KMS-11 (cell line): Measurements from ENCODE around the gene FADS3.

Experiments
- H2AFZ ChIP-seq: fragments of 200-600 bp; sonication (generic); 2 replicates; pipeline ENCODE4 v1.6.1; 2016; ENCODE audit warnings: antibody characterized with exemption, mixed run types, low read depth
- H3K27ac ChIP-seq: fragments of 200-600 bp; sonication (generic); 2 replicates; pipeline ENCODE4 v1.6.1; 2016; ENCODE audit warnings: mild to moderate bottlenecking, mixed run types
- H3K27me3 ChIP-seq: fragments of 200-600 bp; sonication (generic); 2 replicates; pipeline ENCODE4 v1.6.1; 2017; ENCODE audit warnings: mild to moderate bottlenecking, low read depth, mixed run types, moderate library complexity; ENCODE audit not compliant: insufficient read depth
- H3K36me3 ChIP-seq: fragments of 200-600 bp; sonication (generic); 2 replicates; pipeline ENCODE4 v1.6.1; 2017; ENCODE audit warnings: mild to moderate bottlenecking, mixed run types; ENCODE audit not compliant: insufficient read depth
- H3K4me1 ChIP-seq: fragments of 200-600 bp; sonication (generic); 2 replicates; pipeline ENCODE4 v1.6.1; 2016; ENCODE audit warnings: mild to moderate bottlenecking, low read depth, mixed run types; ENCODE audit not compliant: poor library complexity, severe bottlenecking
- H3K4me2 ChIP-seq: fragments of 200-600 bp; sonication (generic); 2 replicates; pipeline ENCODE4 v1.7.0; 2016; ENCODE audit warnings: mild to moderate bottlenecking, mixed run types
- H3K4me3 ChIP-seq: fragments of 200-600 bp; sonication (generic); IDR thresholded peaks from 2 replicates; pipeline ENCODE4 v1.6.1; 2017; ENCODE audit warnings: low read depth, low read length, mixed read lengths; ENCODE audit not compliant: insufficient read depth
- H3K79me2 ChIP-seq: fragments of 200-600 bp; sonication (generic); 2 replicates; pipeline ENCODE4 v1.6.1; 2016; ENCODE audit warnings: low read depth, mixed run types; ENCODE audit not compliant: insufficient read depth
- H3K9ac ChIP-seq: fragments of 200-600 bp; sonication (generic); 2 replicates; pipeline ENCODE4 v1.6.1; 2016; ENCODE audit warnings: mild to moderate bottlenecking, mixed run types
- H4K20me1 ChIP-seq: fragments of 200-600 bp; sonication (generic); 2 replicates; pipeline ENCODE4 v1.6.1; 2016; ENCODE audit warnings: mild to moderate bottlenecking, mixed run types; ENCODE audit not compliant: insufficient read depth
- CTCF ChIP-seq: fragments of 200-600 bp; sonication (generic); conservative IDR thresholded peaks from 2 replicates; pipeline ENCODE4 v1.6.1; 2017; ENCODE audit warnings: low read depth, mild to moderate bottlenecking, antibody characterized with exemption, low read length, moderate library complexity, mixed read lengths

The FADS3 gene

GRCh38 chr11:61914471-61915171 lies 23.3 kb upstream of the FADS3 start:
- Histone ChIP-seq H3K27ac (no peak overlapping the region), H3K27me3 (no peaks in the 10 kb centered on the region), H3K4me3 (no peak overlapping the region), H3K36me3 (no peaks in the 10 kb centered on the region), H4K20me1 (no peaks in the 10 kb centered on the region), H3K4me1 (peaks cover 21% of the 10 kb centered on the region), H3K4me2 (no peak overlapping the region), H3K79me2 (no peaks in the 10 kb centered on the region), H2AFZ (no peak overlapping the region), H3K9ac (no peak overlapping the region)
- no peak for TF ChIP-seq CTCF

- TF ChIP-seq CTCF = no peak
- no peak overlapping the region for H3K9ac ChIP-seq
- no peak overlapping the region for H2AFZ ChIP-seq
- H3K4me3 ChIP-seq = no peak overlapping the region
- H3K4me2 ChIP-seq = no peak overlapping the region
- no peaks in the 10 kb centered on the region for H3K79me2 ChIP-seq
- H4K20me1 ChIP-seq = no peaks in the 10 kb centered on the region
- H3K27me3 ChIP-seq = no peaks in the 10 kb centered on the region
- no peak overlapping the region for H3K27ac ChIP-seq
- no peaks in the 10 kb centered on the region for H3K36me3 ChIP-seq
- H3K4me1 ChIP-seq = peaks cover 29% of the 10 kb centered on the region
Measured at GRCh38 chr11:61913699-61914395, 22.5 kb upstream of the FADS3 start.

GRCh38 chr11:61912991-61913698 lies 21.8 kb upstream of the FADS3 start:
- peaks cover 36% of the 10 kb centered on the region for H3K4me1 ChIP-seq
- no peaks in the 10 kb centered on the region for H3K79me2 ChIP-seq

GRCh38 chr11:61912530-61912898 lies 21.2 kb upstream of the FADS3 start:
- Histone ChIP-seq H3K79me2 (no peaks in the 10 kb centered on the region), H2AFZ (no peak overlapping the region), H4K20me1 (no peaks in the 10 kb centered on the region), H3K4me2 (no peak overlapping the region), H3K4me3 (no peak overlapping the region), H3K36me3 (no peaks in the 10 kb centered on the region), H3K4me1 (peaks cover 31% of the 10 kb centered on the region), H3K27ac (no peak overlapping the region), H3K9ac (no peak overlapping the region), H3K27me3 (no peaks in the 10 kb centered on the region)
- no peak for TF ChIP-seq CTCF

More at GRCh38 chr11:61912991-61913698, 21.8 kb upstream of the FADS3 start:
- no peak overlapping the region for H3K4me3 ChIP-seq
- no peak overlapping the region for H2AFZ ChIP-seq
- H3K27ac ChIP-seq = no peak overlapping the region
- H3K27me3 ChIP-seq = no peaks in the 10 kb centered on the region
- no peaks in the 10 kb centered on the region for H4K20me1 ChIP-seq
- no peak for TF ChIP-seq CTCF
- no peak overlapping the region for H3K4me2 ChIP-seq
- no peak overlapping the region for H3K9ac ChIP-seq
- no peaks in the 10 kb centered on the region for H3K36me3 ChIP-seq
